H1 (cell line): Measurements from ENCODE around the gene MAFB. TPM values are rescaled to one million over a fixed set of nuclear protein-coding genes. Genes with fewer than 3 reads are reported as not detected.

Source experiments
- CTCF ChIA-PET: fragments of 300-600 bp; sonication (Branson Sonifier 250); formaldehyde crosslinking; loops from one replicate; lab custom pipeline; 2021; ENCODE audit not compliant: partially characterized antibody; lab: Charles Lee
- POLR2A ChIA-PET: fragments of 300-600 bp; sonication (Branson Sonifier 250); formaldehyde crosslinking; loops from one replicate; lab custom pipeline; 2021; ENCODE audit warnings: inconsistent platforms; ENCODE audit not compliant: partially characterized antibody; lab: Charles Lee
- DNase-seq, 2 experiments: peaks; one replicate each; pipeline versions ENCODE4 v3.0.0 to v3.0.0-alpha.2; 2010 to 2022; ENCODE audit warnings: low spot score in 2 of 2, low read depth in 1 of 2, mixed read lengths in 1 of 2
- FAIRE-seq: peaks from 2 replicates; lab custom pipeline; 2011; peaks lifted over from hg19 to GRCh38; lab: Jason Lieb, UNC
- H2AFZ ChIP-seq: 2 replicates; pipeline ENCODE4 v1.8.1; 2012; ENCODE audit warnings: low read length, inconsistent platforms
- H2AK5ac ChIP-seq: 2 replicates; pipeline ENCODE4 v1.6.1; 2013; ENCODE audit warnings: low read depth, low read length
- H2BK120ac ChIP-seq: replicated peaks from 2 replicates; pipeline ENCODE3; 2013; ENCODE audit warnings: low read depth, low read length, inconsistent platforms
- H2BK12ac ChIP-seq: 2 replicates; pipeline ENCODE4 v1.6.1; 2013; ENCODE audit warnings: low read depth, low read length
- H2BK15ac ChIP-seq: 2 replicates; pipeline ENCODE4 v1.6.1; 2013; ENCODE audit warnings: low read length
- H2BK20ac ChIP-seq: 2 replicates; pipeline ENCODE4 v1.6.1; 2013; ENCODE audit warnings: low read length
- H2BK5ac ChIP-seq: 2 replicates; pipeline ENCODE4 v1.6.1; 2013; ENCODE audit warnings: low read depth, low read length
- H3K14ac ChIP-seq: 2 replicates; pipeline ENCODE4 v1.6.1; 2013; ENCODE audit warnings: inconsistent platforms; ENCODE audit not compliant: insufficient read length
- H3K18ac ChIP-seq: 2 replicates; pipeline ENCODE4 v1.6.1; 2013; ENCODE audit warnings: low read length; ENCODE audit errors: extremely low read depth
- H3K23ac ChIP-seq: 2 replicates; pipeline ENCODE4 v1.6.1; 2013; ENCODE audit warnings: inconsistent platforms; ENCODE audit not compliant: insufficient read length
- H3K23me2 ChIP-seq: 2 replicates; pipeline ENCODE4 v1.6.1; 2013; ENCODE audit warnings: low read depth, low read length
- H3K27ac ChIP-seq: 2 replicates; pipeline ENCODE4 v1.6.1; 2011; ENCODE audit warnings: low read depth, low read length, inconsistent platforms
- H3K27me3 ChIP-seq, 4 experiments: replicated peaks in 1 of 4; 1 replicate in 1 of 4; 2 replicates in 3 of 4; pipeline versions ENCODE4 v1.6.1 to v1.8.1; 2011 to 2013; ENCODE audit warnings: low read length in 3 of 4, mild to moderate bottlenecking in 3 of 4, inconsistent platforms in 2 of 4, mixed read lengths in 2 of 4, moderate library complexity in 1 of 4; ENCODE audit not compliant: control insufficient read depth in 3 of 4, insufficient read depth in 3 of 4; ENCODE audit errors: extremely low read depth in 1 of 4
- H3K36me3 ChIP-seq, 4 experiments: 2 replicates each; pipeline versions ENCODE4 v1.6.1 to v1.8.1; 2011 to 2013; ENCODE audit warnings: mild to moderate bottlenecking in 4 of 4, low read length in 3 of 4, moderate library complexity in 2 of 4, control low read depth in 1 of 4, inconsistent platforms in 1 of 4; ENCODE audit not compliant: insufficient read depth in 4 of 4, control insufficient read depth in 2 of 4
- H3K4ac ChIP-seq: replicated peaks from 2 replicates; pipeline ENCODE3; 2013; ENCODE audit warnings: low read length, low read depth, mixed read lengths, inconsistent platforms; ENCODE audit not compliant: insufficient read length
- H3K4me1 ChIP-seq, 4 experiments: replicated peaks in 1 of 4; 1 replicate in 1 of 4; 2 replicates in 3 of 4; pipeline versions ENCODE4 v1.6.1 to v1.8.1; 2011 to 2013; ENCODE audit warnings: low read length in 3 of 4, inconsistent platforms in 2 of 4, mixed read lengths in 1 of 4; ENCODE audit not compliant: insufficient read depth in 4 of 4, control insufficient read depth in 3 of 4
- H3K4me2 ChIP-seq, 2 experiments: 2 replicates each; pipeline versions ENCODE4 v1.6.1 to v1.8.1; 2011 to 2013; ENCODE audit warnings: low read depth in 2 of 2, low read length in 2 of 2, control low read depth in 1 of 2, inconsistent platforms in 1 of 2, mild to moderate bottlenecking in 1 of 2; ENCODE audit not compliant: insufficient read depth in 1 of 2
- H3K4me3 ChIP-seq, 4 experiments: fragments of 200-600, 300-600 bp in 1 of 4; sonication (generic), shearing (Covaris generic), sonication (Bioruptor Twin) in 1 of 4; 2 replicates each; pipeline versions ENCODE4 v1.5.1 to v1.8.1; 2011 to 2016; ENCODE audit warnings: low read length in 4 of 4, low read depth in 3 of 4, control low read depth in 2 of 4, inconsistent platforms in 2 of 4, mild to moderate bottlenecking in 2 of 4, mixed read lengths in 1 of 4, moderate library complexity in 1 of 4; ENCODE audit not compliant: insufficient read depth in 2 of 4; ENCODE audit errors: extremely low read depth in 1 of 4
- H3K56ac ChIP-seq: replicated peaks from 2 replicates; pipeline ENCODE3; 2013; ENCODE audit warnings: low read depth, mild to moderate bottlenecking, mixed read lengths, low read length, inconsistent platforms; ENCODE audit not compliant: insufficient read length
- H3K79me1 ChIP-seq: 2 replicates; pipeline ENCODE4 v1.6.1; 2013; ENCODE audit warnings: low read depth, low read length, control low read depth
- H3K79me2 ChIP-seq, 2 experiments: 2 replicates each; pipeline versions ENCODE4 v1.6.1 to v1.8.1; 2012 to 2013; ENCODE audit warnings: low read length in 2 of 2, mild to moderate bottlenecking in 2 of 2, inconsistent platforms in 1 of 2; ENCODE audit not compliant: insufficient read depth in 2 of 2, control insufficient read depth in 1 of 2
- H3K9ac ChIP-seq, 4 experiments: replicated peaks in 1 of 4; 1 replicate in 1 of 4; 2 replicates in 3 of 4; pipeline versions ENCODE4 v1.6.1 to v1.8.1; 2011 to 2013; ENCODE audit warnings: low read depth in 3 of 4, low read length in 3 of 4, control low read depth in 2 of 4, mild to moderate bottlenecking in 2 of 4, moderate library complexity in 2 of 4, inconsistent platforms in 1 of 4; ENCODE audit errors: extremely low read depth in 1 of 4
- H3K9me3 ChIP-seq, 2 experiments: 2 replicates each; pipeline versions ENCODE4 v1.6.1 to v1.8.1; 2012 to 2013; ENCODE audit warnings: mild to moderate bottlenecking in 2 of 2, moderate library complexity in 2 of 2, control low read depth in 1 of 2, inconsistent platforms in 1 of 2, low read depth in 1 of 2, low read length in 1 of 2, mixed read lengths in 1 of 2; ENCODE audit not compliant: insufficient read depth in 2 of 2
- H4K20me1 ChIP-seq, 2 experiments: replicated peaks in 1 of 2; 2 replicates each; pipeline versions ENCODE3 to v1.8.1; 2011 to 2013; ENCODE audit warnings: inconsistent platforms in 2 of 2, low read length in 2 of 2, mild to moderate bottlenecking in 1 of 2; ENCODE audit not compliant: insufficient read depth in 2 of 2, control insufficient read depth in 1 of 2
- H4K5ac ChIP-seq: 2 replicates; pipeline ENCODE4 v1.6.1; 2013; ENCODE audit warnings: low read length, low read depth, mixed read lengths, inconsistent platforms; ENCODE audit not compliant: insufficient read length
- H4K8ac ChIP-seq: 2 replicates; pipeline ENCODE4 v1.8.0; 2013; ENCODE audit warnings: mild to moderate bottlenecking, moderate library complexity, low read length, inconsistent platforms; ENCODE audit not compliant: insufficient read depth; ENCODE audit errors: extremely low read depth
- H4K91ac ChIP-seq: replicated peaks from 2 replicates; pipeline ENCODE3; 2013; ENCODE audit warnings: low read length, mixed read lengths, inconsistent platforms; ENCODE audit not compliant: insufficient read length
- BACH1 ChIP-seq: IDR thresholded peaks from 2 replicates; pipeline ENCODE4 v1.6.1; 2012; ENCODE audit warnings: low read length, improper control_type of control experiment
- HDAC2 ChIP-seq, 2 experiments: fragments of 300-600 bp in 1 of 2; sonication (generic) in 1 of 2; IDR thresholded peaks; 2 replicates each; pipeline ENCODE4 v1.6.1; 2011 to 2012; ENCODE audit warnings: low read depth in 2 of 2, low read length in 2 of 2, mild to moderate bottlenecking in 2 of 2, moderate library complexity in 2 of 2, borderline replicate concordance in 1 of 2, inconsistent platforms in 1 of 2
- KDM5A ChIP-seq: fragments of 200-600 bp; IDR thresholded peaks from 2 replicates; pipeline ENCODE4 v1.7.1; 2012; ENCODE audit warnings: mild to moderate bottlenecking, low read length, inconsistent platforms, mixed read lengths
- RXRA ChIP-seq: IDR thresholded peaks from 2 replicates; pipeline ENCODE4 v1.6.1; 2011; ENCODE audit warnings: low read depth, mild to moderate bottlenecking, low read length, moderate library complexity; ENCODE audit not compliant: insufficient read depth
- WGBS, 2 experiments: shearing (Covaris generic) in 1 of 2; methylation state at CpG; one replicate each; pipeline versions ENCODE4 v1.1.6 to v1.1.7; 2013 to 2015; ENCODE audit warnings: low lambda C conversion rate in 2 of 2, mixed read lengths in 2 of 2, inconsistent platforms in 1 of 2, low coverage in 1 of 2, missing lambda C conversion rate in 1 of 2; ENCODE audit not compliant: insufficient replicate concordance in 2 of 2, insufficient coverage in 1 of 2, insufficient read length in 1 of 2; ENCODE audit errors: extremely low coverage in 1 of 2, missing lambda C conversion rate in 1 of 2; 5-methylcytosine and 5-hydroxymethylcytosine counted together
- polyA plus RNA-seq, 7 experiments: library from polyadenylated mRNA; depleted of rRNA in 3 of 7; stranded (reverse) in 5 of 7; unstranded in 2 of 7; fragments of >200 nt in 5 of 7; fragments of 200-250 nt in 2 of 7; gene quantifications; 1 replicate in 5 of 7; 2 replicates in 1 of 7; 4 replicates in 1 of 7; pipeline versions ENCODE4 v1.2.1 to v1.2.3, GENCODE V29; 2011 to 2013; ENCODE audit warnings: missing spikeins in 2 of 7, mixed read lengths in 2 of 7
- total RNA-seq: library from RNA; stranded (reverse); fragmentation: NEBNext Ultra II Directional; extraction: Animal tissue kit (Norgen Biotek cat#: 25700); gene quantifications from 2 replicates; pipeline ENCODE4 v1.2.1, GENCODE V29; 2021

Gene MAFB
- total and polyA plus RNA-seq, 2 of the 8 experiments (the other 6 are each of a cell fraction or from before 2014, with no cell fraction given): 0.83 to 1.8 TPM

DNA sequence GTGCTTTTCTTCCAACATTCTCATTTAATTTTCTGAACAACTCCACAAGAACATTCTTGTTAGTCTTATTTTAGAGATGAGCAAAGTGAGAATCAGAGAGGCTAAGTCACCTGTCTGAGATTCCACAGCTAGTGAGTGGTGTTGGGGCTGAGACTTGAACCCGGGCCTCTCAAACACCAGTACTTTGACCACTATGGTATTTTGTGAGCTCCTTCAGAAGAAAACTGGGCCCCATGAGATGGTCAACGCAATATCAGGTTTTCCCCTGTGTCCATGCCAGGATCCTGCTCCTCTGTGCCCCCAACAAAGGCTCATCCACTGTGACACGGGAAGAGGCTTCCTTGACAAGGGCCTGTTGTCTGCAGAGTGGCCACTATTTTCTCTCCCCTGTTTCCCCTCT, 51.9 kb downstream of the MAFB start:
- H3K36me3 ChIP-seq: no peaks in the 10 kb centered on the region
- no peaks in the 10 kb centered on the region for H3K9me3 ChIP-seq
- H2BK20ac ChIP-seq: no peak overlapping the region
- no peak overlapping the region for H4K8ac ChIP-seq
- no peak overlapping the region for H3K4ac ChIP-seq
- H4K20me1 ChIP-seq: peaks cover 0 to under 1% of the 10 kb centered on the region in 2 experiments
- H2AFZ ChIP-seq: no peak overlapping the region
- H2BK15ac ChIP-seq: no peak overlapping the region
- H3K9ac ChIP-seq: no peak overlapping the region
- no peak overlapping the region for H2BK5ac ChIP-seq
- H3K4me3 ChIP-seq: no peak overlapping the region
- H4K91ac ChIP-seq: no peak overlapping the region
- no peaks in the 10 kb centered on the region for H3K4me1 ChIP-seq
- no peak overlapping the region for H3K23ac ChIP-seq
- ChIA-PET POLR2A (no interaction called here), CTCF (interaction anchor here (1.3 kb wide), 1 partner anchor 52 kb away, joined by 3 read pairs; the partner anchor contains the start of gene MAFB)
- no peak overlapping the region for H3K4me2 ChIP-seq
- H4K5ac ChIP-seq: no peak overlapping the region
- H3K18ac ChIP-seq: no peak overlapping the region
- no peaks in the 10 kb centered on the region for H3K79me2 ChIP-seq
- DNase-seq (no peak), FAIRE-seq (no peak)
- no peak overlapping the region for H3K27ac ChIP-seq
- 91% methylated on average over 3 of the region's 3 CpGs; no CpG with 5 or more reads in 1 of the 2 experiments for WGBS, 2 experiments
- H3K56ac ChIP-seq: no peak overlapping the region
- no peak overlapping the region for H2BK120ac ChIP-seq
- peaks cover 10% of the 10 kb centered on the region; the same call in 1 of the 2 replicates for H3K23me2 ChIP-seq
- no peak overlapping the region for H2AK5ac ChIP-seq
- H2BK12ac ChIP-seq: no peak overlapping the region
- H3K27me3 ChIP-seq: no peaks in the 10 kb centered on the region
- H3K79me1 ChIP-seq: no peaks in the 10 kb centered on the region
- no peak overlapping the region for H3K14ac ChIP-seq
- TF ChIP-seq BACH1: no peak
- TF ChIP-seq KDM5A: no peak
- no peak for TF ChIP-seq HDAC2 (IDR thresholded peaks at IDR 0.05; ENCODE audit: borderline replicate concordance in 1 of 2, low read depth in 2 of 2, low read length in 2 of 2)
- no peak for TF ChIP-seq RXRA
